Hematopoietic multipotent progenitor cell treated with erythropoietin and hydrocortisone succinate and interleukin-3 and kit ligand, for 4 days (in vitro differentiated cells): Measurements from ENCODE around the gene DISC1.
"Not testable (repeated sequence)": the region's sequence is repeated elsewhere in the genome, so short reads cannot be mapped to it uniquely, and the experiment has no call there.

Source experiments
- DNase-seq: peaks from one replicate; pipeline ENCODE4 v3.0.0-alpha.2; 2015

DISC1 gene

DNA sequence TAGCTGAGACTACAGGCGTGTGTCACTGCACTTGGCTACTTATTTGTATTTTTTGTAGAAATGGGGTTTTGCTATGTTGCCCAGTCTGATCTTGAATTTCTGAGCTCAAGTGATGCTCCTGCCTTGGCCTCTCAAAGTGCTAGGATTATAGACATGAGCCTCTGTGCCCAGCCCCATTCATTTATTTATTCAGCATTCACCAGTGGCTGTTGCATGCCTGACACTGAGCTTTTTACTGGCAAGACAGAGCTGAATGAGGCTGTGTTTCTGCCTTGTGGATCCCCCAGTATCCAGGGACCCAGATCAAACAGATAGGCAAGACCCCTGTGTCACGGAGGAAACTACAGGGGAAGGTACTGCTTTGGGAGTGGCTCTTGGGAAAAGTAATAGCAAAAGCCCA lies 109.4 kb downstream of the DISC1 start:
- no peak for DNase-seq

GRCh38 chr1:231736464-231736863 lies 109.9 kb downstream of the DISC1 start:
- DNase-seq: no peak

GRCh38 chr1:231738554-231738953 lies 112.0 kb downstream of the DISC1 start:
- DNase-seq: no peak

GRCh38 chr1:231743966-231744365 lies 117.4 kb downstream of the DISC1 start:
- DNase-seq: no peak

- peak; percentile 49 for DNase-seq
Observed at GRCh38 chr1:231748760-231749415, 122.3 kb downstream of the DISC1 start.

DNA sequence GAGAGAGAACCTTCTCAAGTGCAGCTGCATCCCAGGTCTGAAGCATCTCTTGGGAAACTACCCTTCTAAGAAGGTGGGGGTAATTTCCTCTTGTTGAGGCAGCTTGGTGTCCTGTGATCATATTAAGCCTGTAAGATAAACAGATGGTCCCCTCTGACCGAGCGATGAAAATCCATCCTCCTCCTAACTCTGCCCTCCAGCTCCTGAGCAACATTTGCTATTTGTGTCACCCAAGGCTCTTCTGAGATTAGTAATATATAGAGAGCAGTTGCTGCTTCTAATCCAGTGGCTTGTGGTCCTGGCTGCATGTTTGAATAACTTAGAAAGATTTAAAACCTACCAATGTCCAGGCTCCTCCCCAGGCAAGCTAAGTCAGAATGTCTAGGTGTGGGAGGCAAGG lies 123.7 kb downstream of the DISC1 start:
- DNase-seq: no peak

- DNase-seq: peak; percentile 53
Observed at GRCh38 chr1:231750818-231751362, 124.3 kb downstream of the DISC1 start.

DNA sequence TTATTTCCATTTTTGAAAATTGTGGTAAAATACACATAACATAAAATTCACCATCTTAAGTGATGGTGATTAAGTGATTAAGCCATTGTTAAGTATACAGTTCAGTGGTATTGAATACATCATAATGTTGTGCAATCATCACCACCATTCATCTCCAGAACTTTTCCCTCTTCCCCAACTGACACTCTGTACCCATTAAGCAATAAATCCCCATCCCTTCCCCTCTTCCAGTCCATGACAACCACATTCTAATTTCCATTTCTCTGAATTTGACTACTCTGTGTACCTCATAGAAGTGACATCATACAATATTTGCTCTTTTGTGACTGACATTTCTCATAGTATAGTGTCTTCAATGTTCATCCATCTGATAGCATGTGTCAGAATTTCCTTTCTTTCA lies 124.8 kb downstream of the DISC1 start:
- DNase-seq: no peak

DNA sequence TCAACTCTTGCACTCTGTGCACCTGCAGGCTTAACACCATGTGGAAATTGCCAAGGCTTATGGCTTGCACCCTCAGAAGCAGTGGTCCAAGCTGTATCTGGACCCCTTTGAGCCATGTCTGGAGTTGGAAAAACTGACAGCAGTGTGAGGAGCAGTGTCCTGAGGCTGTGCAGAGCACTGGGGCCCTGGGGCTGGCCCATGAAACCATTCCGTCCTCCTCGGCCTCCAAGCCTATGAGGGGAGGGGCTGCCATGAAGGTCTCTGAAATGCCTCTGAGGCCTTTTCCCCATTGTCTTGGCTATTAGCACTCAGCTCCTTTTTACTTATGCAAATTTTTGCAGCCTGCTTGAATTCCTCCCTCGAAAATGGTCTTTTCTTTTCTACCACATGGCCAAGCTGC lies 126.7 kb downstream of the DISC1 start:
- DNase-seq: no peak

DNA sequence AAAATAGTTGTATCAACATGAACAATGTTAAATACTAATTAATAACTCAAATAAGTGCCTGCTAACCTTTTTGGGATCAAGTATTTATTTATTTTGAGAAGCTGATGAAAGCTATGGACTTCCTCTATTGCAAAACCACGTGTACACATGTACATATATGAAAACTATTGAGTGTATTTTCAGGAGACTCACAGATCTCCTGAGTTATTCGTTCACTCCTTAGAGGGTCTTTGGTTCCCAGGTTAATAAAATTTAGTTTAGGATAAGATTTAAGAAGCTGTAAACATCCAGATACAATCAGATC lies 130.5 kb downstream of the DISC1 start:
- no peak for DNase-seq

- DNase-seq: no peak
Observed at GRCh38 chr1:231757759-231758158, 131.2 kb downstream of the DISC1 start.

GRCh38 chr1:231761252-231761651 lies 134.7 kb downstream of the DISC1 start:
- no peak for DNase-seq

DNA sequence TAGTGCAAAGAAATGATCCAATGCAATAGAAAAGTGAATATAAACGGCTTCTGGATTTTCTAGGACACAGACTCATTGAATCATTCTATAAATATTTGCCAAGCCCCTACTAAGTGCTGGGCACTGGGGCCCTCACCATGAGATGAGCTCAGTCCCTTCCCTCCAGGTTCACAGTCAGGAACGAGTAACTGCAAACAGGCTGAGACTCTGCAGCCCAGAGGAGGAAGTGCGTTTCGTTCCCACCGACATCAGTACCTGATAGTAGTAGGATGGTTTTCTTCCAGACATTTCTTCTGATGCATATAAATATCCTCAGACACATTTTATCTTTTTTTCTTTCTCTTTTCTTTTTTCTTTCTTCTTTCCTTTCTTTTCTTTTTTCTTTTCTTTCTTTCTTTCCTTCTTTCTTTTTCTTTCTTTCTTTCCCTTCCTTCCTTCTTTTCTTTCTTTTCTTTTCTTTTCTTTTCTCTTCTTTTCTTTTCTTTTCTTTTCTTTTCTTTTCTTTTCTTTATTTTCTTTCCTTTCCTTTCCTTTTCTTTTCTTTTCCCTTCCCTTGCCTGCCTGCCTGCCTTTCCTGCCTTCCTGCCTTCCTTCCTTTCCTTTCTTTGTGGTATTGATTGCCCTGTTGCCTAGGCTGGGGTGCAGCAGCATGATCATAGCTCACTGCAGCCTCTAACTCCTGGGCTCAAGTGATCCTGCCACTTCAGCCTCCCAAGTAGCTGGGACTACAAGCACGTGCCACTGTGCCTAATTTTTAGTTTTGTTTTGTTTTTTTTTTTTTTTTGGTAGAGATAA lies 135.4 kb downstream of the DISC1 start:
- no peak for DNase-seq

DNA sequence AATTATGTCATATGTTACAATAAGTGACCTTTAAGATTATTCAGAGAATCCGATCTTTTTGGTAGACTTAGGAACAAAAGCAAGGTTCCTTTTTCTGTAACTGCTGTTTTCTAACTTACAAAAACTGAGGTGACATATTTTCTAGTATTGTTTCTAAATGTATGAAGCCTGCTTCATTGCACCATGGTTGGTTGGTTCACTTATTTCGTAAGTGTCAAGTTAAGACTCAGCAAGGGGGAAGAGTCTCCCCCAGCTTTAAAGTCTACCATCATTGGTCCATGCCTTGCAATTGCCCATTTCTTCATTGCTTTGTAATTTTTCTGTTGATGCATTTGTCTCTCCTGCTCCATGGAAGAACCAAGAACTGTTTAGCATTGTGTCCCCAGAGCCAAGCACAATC lies 136.9 kb downstream of the DISC1 start:
- peak; percentile 44 for DNase-seq

DNA sequence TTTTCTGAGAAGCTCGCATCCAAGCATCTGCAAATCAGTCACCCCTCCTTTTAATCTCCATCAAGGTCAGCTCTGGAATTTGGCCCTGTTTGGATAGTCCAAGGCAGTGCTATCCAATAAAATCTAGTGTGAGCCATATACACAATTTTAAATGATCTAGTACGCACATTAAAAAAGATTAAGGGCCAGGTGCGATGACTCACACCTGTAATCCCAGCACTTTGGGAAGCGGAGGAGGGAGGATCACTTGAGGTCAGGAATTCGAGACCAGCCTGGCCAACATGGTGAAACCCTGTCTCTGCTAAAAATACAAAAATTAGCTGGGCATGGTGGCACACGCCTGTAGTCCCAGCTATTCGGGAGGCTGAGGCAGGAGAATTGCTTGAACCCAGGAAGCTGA lies 139.2 kb downstream of the DISC1 start:
- DNase-seq: not testable (repeated sequence)

GRCh38 chr1:231767471-231767870 lies 140.9 kb downstream of the DISC1 start:
- no peak for DNase-seq

- DNase-seq: no peak
Observed at GRCh38 chr1:231768416-231768815, 141.8 kb downstream of the DISC1 start.

GRCh38 chr1:231770506-231771175 lies 144.1 kb downstream of the DISC1 start:
- DNase-seq: no peak

DNA sequence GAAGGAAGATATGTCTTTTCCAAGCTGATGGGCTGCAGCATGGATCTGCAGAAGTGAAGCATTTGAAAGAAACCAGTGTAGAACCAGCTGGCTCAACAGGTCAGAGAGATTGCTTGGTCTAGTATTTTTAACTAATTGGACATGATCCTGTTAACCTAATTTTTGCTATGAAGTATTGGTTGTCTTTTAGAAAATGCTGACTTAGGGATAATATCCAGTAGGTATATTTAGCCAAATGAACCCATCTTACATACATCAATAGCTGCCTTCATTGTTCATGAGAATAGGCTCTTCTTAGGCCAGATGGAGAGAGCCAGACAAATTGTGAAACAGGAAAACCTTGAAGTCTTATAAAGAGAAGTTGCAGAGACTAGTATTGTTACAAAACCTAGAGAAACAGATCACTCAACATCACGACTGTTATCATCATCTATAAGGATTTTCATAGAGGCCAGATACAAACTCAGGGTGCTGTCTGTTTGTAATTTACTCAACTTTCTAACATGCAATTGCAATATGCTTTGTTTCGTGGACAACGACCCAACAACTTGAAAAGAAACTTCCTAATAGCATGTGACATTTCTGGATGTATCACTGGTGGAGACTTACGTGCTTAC lies 148.2 kb downstream of the DISC1 start:
- peak; percentile 66 for DNase-seq

DNA sequence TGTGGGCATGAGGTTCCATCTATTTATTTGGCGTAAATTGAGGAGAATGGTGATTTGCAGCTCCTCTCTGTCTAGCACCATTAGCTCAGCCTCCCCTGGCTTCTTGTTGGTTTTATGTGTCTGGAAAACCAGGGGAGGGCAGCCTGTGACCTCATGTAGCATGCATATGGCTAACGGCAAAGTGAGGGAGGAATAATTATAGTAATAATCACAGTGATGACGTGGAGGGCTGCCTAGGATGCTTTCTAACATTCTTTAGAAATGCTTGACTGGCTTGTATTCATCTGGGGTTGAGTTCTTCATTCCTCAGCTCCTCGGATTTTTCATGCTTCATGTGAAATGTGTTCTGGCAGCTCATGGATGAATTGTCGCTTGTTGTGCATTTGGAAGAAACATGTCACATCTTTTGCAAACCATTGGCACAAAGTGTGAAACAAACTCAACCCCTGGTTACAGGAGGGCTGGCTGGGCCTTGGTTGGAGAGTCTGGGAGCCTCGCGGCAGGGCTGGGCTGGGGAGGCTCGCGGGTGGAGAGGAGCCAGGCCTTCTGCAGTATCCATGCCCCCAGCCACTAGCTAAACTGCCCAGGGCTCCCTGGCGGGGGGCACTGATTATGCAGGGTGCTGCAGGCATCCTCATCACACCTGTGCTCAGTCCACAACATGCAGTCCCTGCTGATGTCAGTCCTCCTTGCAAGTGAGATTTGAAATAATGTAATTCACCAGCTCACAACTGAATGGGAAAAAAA lies 149.6 kb downstream of the DISC1 start:
- no peak for DNase-seq

GRCh38 chr1:231776757-231777062 lies 150.1 kb downstream of the DISC1 start:
- no peak for DNase-seq

DNA sequence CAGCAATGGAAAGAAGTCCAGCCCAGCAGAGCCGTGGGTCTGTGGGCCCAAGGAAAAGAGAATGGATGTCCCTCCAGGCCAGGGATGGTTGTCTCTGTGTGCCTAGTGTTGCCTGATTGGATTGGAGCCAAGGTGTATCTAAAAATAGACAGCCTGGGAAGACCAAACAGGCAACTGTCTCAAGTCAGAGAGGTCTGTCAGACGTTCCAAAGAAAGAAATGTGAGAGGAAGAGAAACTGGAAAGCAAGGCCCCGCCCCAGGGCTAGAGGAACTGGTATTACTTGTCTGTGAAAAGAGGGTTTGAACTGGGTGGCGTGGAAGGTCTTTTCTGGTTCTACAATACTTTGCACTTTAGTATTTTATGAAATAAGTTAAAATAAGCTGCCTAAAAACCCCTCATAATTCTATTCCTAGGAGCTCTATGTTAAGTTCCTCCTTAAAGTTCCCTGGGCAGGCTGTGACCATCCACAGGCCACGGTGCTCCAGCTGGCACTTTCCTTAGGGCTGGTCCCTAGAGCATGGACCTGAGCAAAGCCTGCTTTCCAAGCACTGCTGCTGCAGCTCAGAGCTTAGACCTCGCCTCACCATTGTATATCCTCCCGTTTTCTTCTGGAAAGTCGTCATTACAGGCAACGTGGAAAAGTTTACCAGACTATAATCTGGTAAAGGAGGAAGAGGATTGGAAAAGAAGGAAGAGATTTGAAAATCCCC lies 151.6 kb downstream of the DISC1 start:
- no peak for DNase-seq
